Keratinocyte (primary cell): ENCODE measurements around the gene SREBF2. TPM values are rescaled to one million over a fixed set of nuclear protein-coding genes. Genes with fewer than 3 reads are reported as not detected.

Experiments
- DNase-seq: peaks from one replicate; pipeline ENCODE4 v3.0.0-alpha.2; 2011; ENCODE audit warnings: low read depth, missing footprints, low spot score
- FAIRE-seq: peaks from 2 replicates; lab custom pipeline; 2011; peaks lifted over from hg19 to GRCh38; lab: Jason Lieb, UNC
- H2AFZ ChIP-seq: 2 replicates; pipeline ENCODE4 v1.6.0; 2012; ENCODE audit warnings: low read length, control low read depth, inconsistent platforms; ENCODE audit not compliant: control insufficient read depth
- H3K27ac ChIP-seq: 2 replicates; pipeline ENCODE4 v1.5.1; 2011; ENCODE audit warnings: low read length; ENCODE audit not compliant: control insufficient read depth, insufficient read depth
- H3K27me3 ChIP-seq: 3 replicates; pipeline ENCODE4 v1.6.0; 2011; ENCODE audit warnings: low read length; ENCODE audit not compliant: control insufficient read depth, insufficient read depth; ENCODE audit errors: extremely low read depth
- H3K36me3 ChIP-seq, 2 experiments: 2 replicates in 1 of 2; 3 replicates in 1 of 2; pipeline ENCODE4 v1.5.1; 2011; ENCODE audit warnings: low read length in 2 of 2, mild to moderate bottlenecking in 1 of 2; ENCODE audit not compliant: control insufficient read depth in 2 of 2, insufficient read depth in 2 of 2; ENCODE audit errors: extremely low read depth in 1 of 2
- H3K4me1 ChIP-seq: 3 replicates; pipeline ENCODE4 v1.5.1; 2011; ENCODE audit warnings: low read length; ENCODE audit not compliant: control insufficient read depth, insufficient read depth; ENCODE audit errors: extremely low read depth
- H3K4me2 ChIP-seq: 3 replicates; pipeline ENCODE4 v1.6.0; 2011; ENCODE audit warnings: low read depth, low read length; ENCODE audit not compliant: control insufficient read depth, insufficient read depth; ENCODE audit errors: extremely low read depth
- H3K4me3 ChIP-seq, 3 experiments: fragments of 200-600 bp in 1 of 3; sonication (generic) in 1 of 3; 2 replicates in 2 of 3; 3 replicates in 1 of 3; pipeline ENCODE4 v1.5.1; 2011 to 2016; ENCODE audit warnings: low read length in 3 of 3, mild to moderate bottlenecking in 3 of 3, control low read depth in 2 of 3, inconsistent platforms in 1 of 3, low read depth in 1 of 3, mixed read lengths in 1 of 3, mixed run types in 1 of 3, moderate library complexity in 1 of 3; ENCODE audit not compliant: control insufficient read depth in 2 of 3, insufficient read depth in 2 of 3; ENCODE audit errors: extremely low read depth in 1 of 3
- H3K79me2 ChIP-seq: 2 replicates; pipeline ENCODE4 v1.6.0; 2012; ENCODE audit warnings: low read length; ENCODE audit not compliant: control insufficient read depth, insufficient read depth
- H3K9ac ChIP-seq: 3 replicates; pipeline ENCODE4 v1.6.0; 2011; ENCODE audit warnings: low read length; ENCODE audit not compliant: control insufficient read depth, insufficient read depth; ENCODE audit errors: extremely low read depth
- H3K9me1 ChIP-seq: 3 replicates; pipeline ENCODE4 v1.6.0; 2011; ENCODE audit warnings: low read length; ENCODE audit not compliant: control insufficient read depth, insufficient read depth; ENCODE audit errors: extremely low read depth
- H3K9me3 ChIP-seq: 2 replicates; pipeline ENCODE4 v1.5.1; 2012; ENCODE audit warnings: low read depth, low read length; ENCODE audit not compliant: control insufficient read depth
- H4K20me1 ChIP-seq: 3 replicates; pipeline ENCODE4 v1.6.0; 2011; ENCODE audit warnings: low read length; ENCODE audit not compliant: control insufficient read depth, insufficient read depth; ENCODE audit errors: extremely low read depth
- CTCF ChIP-seq, 3 experiments: IDR thresholded peaks in 1 of 3; conservative IDR thresholded peaks in 1 of 3; optimal IDR thresholded peaks in 1 of 3; 2 replicates in 2 of 3; 3 replicates in 1 of 3; pipeline versions ENCODE3 to v1.5.1; 2011; ENCODE audit warnings: low read length in 3 of 3, mild to moderate bottlenecking in 3 of 3, moderate library complexity in 2 of 3, control low read depth in 1 of 3, inconsistent platforms in 1 of 3; ENCODE audit not compliant: insufficient read depth in 2 of 3; ENCODE audit errors: extremely low read depth in 1 of 3
- EZH2 ChIP-seq: IDR thresholded peaks from one replicate; pipeline ENCODE4 v1.6.1; 2012; ENCODE audit warnings: inconsistent platforms, mild to moderate bottlenecking, low read length, moderate library complexity
- dilution Hi-C: fragments of 300-500 bp; cut with MboI; formaldehyde crosslinking; loops from one replicate; pipeline ENCODE4 v1.7.0; 2020; ENCODE audit warnings: low sequenced_read_pairs; ENCODE audit not compliant: extremely low pct_ligation_motif_present
- polyA plus RNA-seq, 5 experiments: library from polyadenylated mRNA; depleted of rRNA in 3 of 5; stranded (reverse) in 3 of 5; stranded (forward) in 1 of 5; unstranded in 1 of 5; fragments of >200 nt; gene quantifications; 1 replicate in 1 of 5; 2 replicates in 3 of 5; 3 replicates in 1 of 5; pipeline versions ENCODE4 v1.2.1 to v1.2.3, GENCODE V29; 2011 to 2012; ENCODE audit warnings: missing spikeins in 2 of 5, low read depth in 1 of 5, low replicate concordance in 1 of 5

The SREBF2 gene
- polyA plus RNA-seq, 1 donor (not counting 4 experiments of a cell fraction or from before 2014, with no cell fraction given) = 57.5 TPM

GRCh38 chr22:41888627-41889200 lies 55.8 kb downstream of the SREBF2 start:
- Histone ChIP-seq H3K36me3 (peaks cover 44 to 64% of the 10 kb centered on the region in 2 experiments), H2AFZ (no peak overlapping the region), H3K79me2 (no peaks in the 10 kb centered on the region), H3K4me1 (no peaks in the 10 kb centered on the region), H3K4me3 (no peak overlapping the region), H3K27me3 (no peaks in the 10 kb centered on the region), H3K27ac (no peak overlapping the region), H4K20me1 (no peaks in the 10 kb centered on the region), H3K9me1 (no peaks in the 10 kb centered on the region), H3K9ac (no peak overlapping the region), H3K9me3 (no peaks in the 10 kb centered on the region), H3K4me2 (no peak overlapping the region)
- dilution Hi-C loops = no loop called here
- no peak for FAIRE-seq
- TF ChIP-seq CTCF (optimal IDR thresholded peaks at IDR 0.05 in 1 of 3, IDR thresholded peaks at IDR 0.05 in 1 of 3, conservative IDR thresholded peaks at IDR 0.05 in 1 of 3; ENCODE audit: extremely low read depth in 1 of 3, insufficient read depth in 2 of 3, low read length in 3 of 3) (no peak), EZH2 (no peak)
- DNase-seq = no peak

- Histone ChIP-seq H2AFZ (no peak overlapping the region), H3K4me1 (no peaks in the 10 kb centered on the region), H3K9ac (no peak overlapping the region), H3K9me3 (no peaks in the 10 kb centered on the region), H3K4me3 (no peak overlapping the region), H3K4me2 (no peak overlapping the region), H3K27me3 (no peaks in the 10 kb centered on the region), H3K36me3 (peaks cover 36 to 63% of the 10 kb centered on the region in 2 experiments), H3K9me1 (no peaks in the 10 kb centered on the region), H3K79me2 (no peaks in the 10 kb centered on the region), H3K27ac (no peak overlapping the region), H4K20me1 (no peaks in the 10 kb centered on the region)
- TF ChIP-seq CTCF (optimal IDR thresholded peaks at IDR 0.05 in 1 of 3, IDR thresholded peaks at IDR 0.05 in 1 of 3, conservative IDR thresholded peaks at IDR 0.05 in 1 of 3; ENCODE audit: extremely low read depth in 1 of 3, insufficient read depth in 2 of 3, low read length in 3 of 3) = no peak
- TF ChIP-seq EZH2 = no peak
- DNase-seq (no peak), FAIRE-seq (no peak)
- dilution Hi-C loops = no loop called here
Observed at GRCh38 chr22:41891407-41891806, 58.5 kb downstream of the SREBF2 start.
